Astrocyte of the spinal cord (primary cell): ENCODE data around the gene MYPN.

ENCODE experiments used
- DNase-seq: peaks from one replicate; pipeline ENCODE4 v3.0.0; 2011; ENCODE audit warnings: low read depth, low spot score
- H3K4me3 ChIP-seq: 2 replicates; pipeline ENCODE4 v1.5.1; 2011; ENCODE audit warnings: low read depth, mild to moderate bottlenecking, low read length, moderate library complexity
- CTCF ChIP-seq: IDR thresholded peaks from 2 replicates; pipeline ENCODE4 v1.5.1; 2012; ENCODE audit warnings: low read depth, mild to moderate bottlenecking, low read length, inconsistent platforms
- in situ Hi-C: cut with HindIII; loops from 2 replicates; pipeline ENCODE4 v1.10.0; 2017; ENCODE audit warnings: low sequenced_read_pairs

MYPN gene

GRCh38 chr10:68222391-68222790 lies 113.1 kb downstream of the MYPN start:
- DNase-seq = no peak
- TF ChIP-seq CTCF = no peak
- H3K4me3 ChIP-seq = no peak overlapping the region
- in situ Hi-C loops = no loop called here

GRCh38 chr10:68223535-68224165 lies 114.4 kb downstream of the MYPN start:
- no peak for DNase-seq
- H3K4me3 ChIP-seq = no peak overlapping the region
- in situ Hi-C loops = no loop called here
- peak; percentile 7 for TF ChIP-seq CTCF

GRCh38 chr10:68224810-68225209 lies 115.5 kb downstream of the MYPN start:
- in situ Hi-C loops = no loop called here
- TF ChIP-seq CTCF = no peak

GRCh38 chr10:68230268-68230667 lies 121.0 kb downstream of the MYPN start:
- TF ChIP-seq CTCF = no peak
- DNase-seq = no peak
- in situ Hi-C loops = no loop called here
- no peak overlapping the region for H3K4me3 ChIP-seq

More at GRCh38 chr10:68224810-68225209, 115.5 kb downstream of the MYPN start:
- DNase-seq = no peak
- H3K4me3 ChIP-seq = no peak overlapping the region

GRCh38 chr10:68231106-68231816 lies 122.0 kb downstream of the MYPN start:
- peak overlapping the region; percentile 63 for H3K4me3 ChIP-seq
- peak; percentile 64 for DNase-seq
- peak; percentile 21 for TF ChIP-seq CTCF
- in situ Hi-C loops = no loop called here

GRCh38 chr10:68231817-68232251 lies 122.5 kb downstream of the MYPN start, which contains the start of gene ATOH7:
TSS of gene ATOH7 (minus strand) at chr10:68232113. CDS start at chr10:68231677, 436 bp downstream.
- TF ChIP-seq CTCF = no peak
- in situ Hi-C loops = no loop called here
- DNase-seq = no peak
- peak within 1 kb of the TSS; percentile 63 for H3K4me3 ChIP-seq
